G401.6 (cell line): Measurements from ENCODE around the gene LRRFIP1.

Source experiments
- FAIRE-seq: peaks from 2 replicates; lab custom pipeline; 2012; peaks lifted over from hg19 to GRCh38; lab: Jason Lieb, UNC

LRRFIP1 gene

DNA sequence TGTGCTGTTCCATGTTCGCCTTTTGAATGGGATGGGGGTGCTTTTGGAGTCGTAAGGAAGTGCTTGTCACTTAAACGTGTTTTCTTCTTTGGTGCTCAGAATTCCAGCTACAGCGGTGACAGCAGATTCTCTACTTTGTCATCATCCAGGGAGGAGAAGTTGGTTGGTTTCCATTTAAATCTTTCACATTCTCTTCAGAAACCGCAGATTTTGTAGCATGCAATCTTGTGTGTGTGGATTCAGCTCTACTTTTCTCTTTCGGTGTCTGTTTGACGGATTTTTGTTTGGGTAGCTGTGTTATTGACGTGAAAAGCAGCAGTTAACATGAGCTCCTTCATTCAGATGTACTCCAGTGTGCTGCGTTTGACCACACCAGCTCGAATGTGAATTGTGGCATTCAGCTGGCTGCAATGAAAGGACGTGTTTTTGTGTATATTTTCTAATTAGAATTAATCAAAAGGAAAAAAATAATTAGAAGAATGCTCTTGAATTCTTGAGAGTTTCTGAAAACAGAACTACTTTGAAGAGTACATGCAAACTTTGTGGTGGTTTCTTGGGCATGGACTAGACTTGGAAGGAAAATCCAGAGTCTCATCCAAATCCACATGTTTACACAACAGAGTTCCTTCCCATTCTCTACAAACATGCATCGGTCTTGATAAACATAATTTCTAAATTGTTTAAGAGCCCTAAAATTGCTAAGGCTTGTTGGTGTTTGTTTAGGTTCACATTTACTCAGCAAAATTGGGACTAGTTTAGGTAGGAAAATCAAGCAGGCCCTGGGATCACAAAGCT, 102.5 kb downstream of the LRRFIP1 start:
- no peak for FAIRE-seq

DNA sequence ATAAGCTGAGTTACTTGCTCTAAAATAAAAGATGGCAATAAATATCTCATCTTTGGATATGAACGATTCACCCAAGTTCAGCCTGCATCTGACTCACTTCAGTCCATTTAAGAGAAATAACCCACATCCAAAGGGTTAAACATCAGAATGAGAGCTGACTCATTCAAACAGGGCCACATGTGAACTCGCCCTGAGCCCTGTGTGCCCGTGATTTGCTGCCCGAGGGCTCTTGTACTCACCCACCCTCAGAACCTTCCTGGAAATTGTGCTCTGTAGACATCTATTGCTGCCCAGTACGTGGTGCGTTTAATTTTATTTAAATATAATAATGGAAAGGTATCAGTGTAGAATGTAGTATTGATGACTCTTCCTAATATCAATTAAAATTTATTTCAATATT, 104.3 kb downstream of the LRRFIP1 start:
- FAIRE-seq = no peak

DNA sequence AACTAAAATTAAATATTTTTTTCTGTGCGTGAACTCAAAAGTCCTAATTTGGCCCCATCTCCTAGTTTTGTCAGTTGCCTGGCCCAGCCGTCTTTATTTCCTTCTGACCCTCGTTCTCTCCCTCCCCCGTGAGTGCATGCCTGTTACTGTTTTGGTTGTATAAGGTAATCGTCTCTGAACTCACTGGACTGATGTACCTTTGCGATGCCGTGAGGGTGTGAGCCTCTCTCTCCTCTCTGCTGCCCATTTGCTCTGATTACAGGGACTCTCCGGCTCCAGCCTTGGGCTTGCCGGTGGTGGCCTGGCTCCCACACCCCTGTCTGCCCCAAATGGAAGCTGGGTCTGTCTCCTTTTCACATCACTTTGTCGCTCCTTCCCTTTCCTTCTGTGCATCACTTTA, 104.7 kb downstream of the LRRFIP1 start:
- FAIRE-seq = no peak

DNA sequence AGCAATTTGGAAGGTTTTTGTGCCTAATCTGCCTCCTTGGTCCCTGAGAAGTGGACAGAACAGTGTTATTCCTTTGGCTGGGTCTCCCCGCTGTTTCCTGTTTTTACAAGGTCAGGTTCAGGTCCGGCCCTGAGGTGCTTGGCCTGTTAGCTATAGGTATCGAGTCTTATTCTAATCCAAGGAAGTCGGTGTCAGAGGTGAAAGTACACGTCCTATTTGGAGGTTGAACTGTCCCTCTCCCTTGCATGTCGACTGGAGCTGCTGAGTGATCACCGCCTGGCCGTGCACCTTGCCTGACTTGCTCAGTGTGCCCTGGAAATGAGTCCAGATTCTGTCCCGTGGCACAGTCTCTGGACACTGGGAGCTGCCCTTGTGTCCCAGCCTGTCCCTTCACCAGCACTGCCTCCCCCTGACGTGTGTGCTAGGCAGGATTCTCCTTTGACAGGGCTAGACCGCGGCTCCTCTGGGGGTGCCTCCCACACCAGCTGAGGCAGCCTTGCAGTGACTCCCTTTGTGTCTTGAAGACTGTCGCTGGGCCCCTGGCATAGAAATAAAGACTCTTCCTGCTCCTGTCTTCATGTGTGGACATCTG, 105.5 kb downstream of the LRRFIP1 start:
- FAIRE-seq = no peak

DNA sequence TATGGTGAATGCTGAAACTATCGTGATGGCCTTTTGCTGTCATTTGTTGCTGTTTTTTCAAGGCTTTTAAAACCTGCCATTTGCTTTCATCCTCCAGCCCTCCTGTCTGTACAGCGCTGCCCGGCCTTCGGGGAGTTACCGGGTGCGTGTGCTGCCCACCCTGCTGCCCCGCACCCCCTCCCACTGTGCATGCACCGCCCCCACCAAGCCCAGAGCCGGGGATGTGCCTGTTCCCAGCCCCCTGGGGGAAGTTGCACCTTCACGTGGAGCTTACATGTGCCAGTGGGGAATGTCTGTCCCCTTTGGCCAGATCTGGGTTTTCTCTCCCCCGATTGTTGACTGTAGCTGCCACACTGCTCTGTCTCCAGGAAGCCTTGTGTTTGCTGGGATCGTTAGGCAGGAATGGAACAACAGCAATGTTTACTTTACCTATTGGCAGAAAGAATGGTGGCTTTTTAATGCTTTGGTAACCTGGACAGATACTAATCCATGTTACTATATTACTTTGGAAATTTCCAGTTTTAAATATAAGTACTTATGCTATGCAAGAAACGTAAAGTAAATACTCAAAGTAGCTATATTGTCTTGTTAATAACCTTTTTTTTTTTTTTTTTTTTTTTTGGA, 106.4 kb downstream of the LRRFIP1 start:
- no peak for FAIRE-seq

DNA sequence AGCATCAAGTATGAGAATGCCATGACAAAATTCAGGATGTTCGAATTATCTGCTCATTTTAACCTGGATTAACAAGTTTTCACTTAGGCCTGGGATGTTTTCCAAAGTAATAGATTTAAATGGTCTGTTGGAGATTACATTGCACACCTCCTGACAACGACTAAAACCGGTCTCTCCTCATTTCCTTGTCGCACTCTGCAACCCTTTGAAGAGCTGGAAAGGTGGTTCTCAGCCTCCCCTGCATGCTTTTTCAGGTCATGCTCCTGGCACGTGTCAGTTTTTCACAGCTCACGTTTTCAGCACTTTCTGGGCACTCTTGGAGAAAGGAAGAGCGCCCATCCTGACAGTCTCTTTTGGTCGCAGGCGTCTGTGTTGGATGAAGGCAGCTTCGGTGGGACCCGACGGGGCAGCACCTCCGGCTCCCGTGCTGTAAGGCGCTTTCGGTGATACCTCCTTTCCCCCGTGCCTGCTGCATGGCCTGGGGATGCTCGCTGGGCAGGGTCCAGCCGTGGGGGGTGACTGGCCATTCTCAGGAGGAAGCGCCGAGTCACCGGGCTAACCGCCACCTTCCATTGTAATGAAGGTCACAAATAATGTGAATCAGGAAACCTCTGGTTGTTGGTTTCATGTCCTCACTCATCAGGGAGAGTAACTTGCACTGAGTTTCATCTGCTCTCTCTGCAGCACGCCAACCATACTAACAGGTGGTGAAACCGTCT, 107.7 kb downstream of the LRRFIP1 start:
- no peak for FAIRE-seq

DNA sequence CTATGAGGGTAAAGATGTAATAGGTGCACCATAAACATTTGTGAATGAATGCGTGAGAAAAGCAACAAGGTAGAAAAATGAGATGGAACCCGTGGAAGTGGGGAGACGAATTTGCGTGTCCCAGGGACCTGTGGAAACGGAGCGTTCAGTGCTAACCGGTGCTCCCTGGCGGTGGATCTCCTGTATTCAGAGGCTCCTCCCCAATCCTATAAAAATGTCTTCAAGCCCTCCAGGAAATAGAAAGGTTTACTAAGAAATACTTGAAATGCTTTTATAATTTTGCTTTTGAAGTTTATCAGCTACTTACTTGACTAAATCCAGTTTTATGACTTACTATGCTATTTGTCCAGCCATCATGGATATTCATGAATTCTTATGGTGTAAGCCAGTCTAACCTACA, 108.4 kb downstream of the LRRFIP1 start:
- FAIRE-seq = no peak

DNA sequence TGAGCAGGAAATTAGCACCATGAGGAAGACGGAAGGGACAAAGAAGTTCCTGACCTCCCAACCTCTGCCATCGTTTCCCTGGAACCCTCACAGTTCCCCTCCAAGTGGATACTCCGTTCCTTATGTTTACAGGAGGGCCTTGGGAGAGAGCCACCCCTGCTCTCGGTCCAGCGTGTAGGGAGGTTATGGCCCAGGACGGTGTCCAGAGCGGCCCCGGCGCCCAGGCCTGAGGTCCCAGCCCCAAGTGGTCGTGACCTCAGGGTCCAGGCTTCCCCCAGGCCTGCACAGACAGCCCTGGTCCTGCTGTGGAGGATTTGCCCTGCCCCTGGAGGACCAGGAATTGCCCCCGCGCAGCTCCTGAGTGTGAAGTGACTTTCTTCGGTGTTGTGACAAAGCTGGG, 109.4 kb downstream of the LRRFIP1 start:
- FAIRE-seq = no peak

DNA sequence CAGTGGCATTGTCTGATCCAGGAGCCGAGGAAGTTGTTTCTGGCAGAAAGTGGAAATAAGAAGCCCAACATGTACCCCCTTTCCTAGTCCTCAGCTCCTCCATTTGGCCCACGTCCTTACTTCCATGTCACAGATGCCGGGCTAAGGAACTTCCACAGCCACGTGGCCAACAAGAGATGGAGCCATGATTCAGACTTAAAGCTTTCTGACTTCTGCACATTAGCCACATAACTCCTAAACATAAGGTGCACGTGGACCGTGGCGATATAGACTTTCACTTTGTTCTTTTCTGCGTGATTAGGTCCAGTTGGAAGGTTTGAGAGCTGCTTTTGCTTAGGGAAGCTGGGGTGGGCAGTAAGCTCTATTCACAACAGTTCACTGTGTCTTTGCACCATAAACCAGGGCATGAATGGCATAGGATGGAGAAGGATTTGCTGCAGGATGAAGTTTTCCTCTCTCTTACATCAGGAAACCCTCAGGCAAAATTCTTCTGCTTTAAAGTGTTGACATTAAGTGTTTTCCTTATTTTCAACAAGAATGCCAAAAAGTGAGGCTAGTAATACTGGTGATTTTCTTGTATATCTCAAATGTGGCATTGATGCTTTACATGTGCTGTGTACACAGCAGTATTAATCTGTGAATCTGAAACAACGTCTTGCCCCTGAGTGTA, 109.9 kb downstream of the LRRFIP1 start:
- no peak for FAIRE-seq

DNA sequence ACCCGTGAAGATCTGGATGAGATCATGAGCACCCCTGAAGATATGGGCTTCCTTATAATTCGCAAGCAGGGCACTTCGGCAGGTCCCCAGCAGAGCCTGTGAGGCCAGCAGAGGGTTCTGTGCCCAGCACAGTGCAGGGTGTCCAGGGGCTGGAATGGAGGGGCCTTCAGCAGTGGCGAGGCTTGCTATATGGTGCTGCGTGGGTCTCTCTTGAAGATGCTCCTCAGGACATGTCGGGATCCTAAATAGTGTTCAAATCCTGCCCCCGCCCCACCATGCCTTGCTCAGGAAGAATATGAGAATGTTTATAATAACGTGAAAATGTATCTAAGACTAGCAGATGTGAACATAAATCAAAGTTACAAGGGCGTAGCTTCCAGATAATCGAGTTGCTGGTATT, 110.9 kb downstream of the LRRFIP1 start:
- no peak for FAIRE-seq

DNA sequence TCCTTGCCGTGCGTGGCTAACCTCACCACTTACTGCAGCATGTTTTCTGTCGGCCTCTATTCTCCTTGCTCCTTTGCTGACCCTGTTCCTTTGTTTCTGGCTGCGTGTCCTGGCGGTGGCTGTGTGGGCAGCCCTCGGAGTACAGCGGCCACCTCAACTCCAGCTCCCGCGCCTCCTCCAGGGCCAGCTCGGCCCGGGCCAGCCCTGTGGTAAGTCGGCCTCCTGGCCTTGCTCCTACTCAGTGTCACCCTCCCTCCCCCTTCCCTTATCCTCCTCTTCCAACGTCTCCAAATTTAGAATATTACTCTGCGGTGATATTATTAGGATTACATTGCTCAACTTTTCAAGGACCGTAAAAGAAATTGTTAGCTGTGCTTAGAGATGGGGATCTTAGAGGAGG, 111.7 kb downstream of the LRRFIP1 start:
- FAIRE-seq = no peak

DNA sequence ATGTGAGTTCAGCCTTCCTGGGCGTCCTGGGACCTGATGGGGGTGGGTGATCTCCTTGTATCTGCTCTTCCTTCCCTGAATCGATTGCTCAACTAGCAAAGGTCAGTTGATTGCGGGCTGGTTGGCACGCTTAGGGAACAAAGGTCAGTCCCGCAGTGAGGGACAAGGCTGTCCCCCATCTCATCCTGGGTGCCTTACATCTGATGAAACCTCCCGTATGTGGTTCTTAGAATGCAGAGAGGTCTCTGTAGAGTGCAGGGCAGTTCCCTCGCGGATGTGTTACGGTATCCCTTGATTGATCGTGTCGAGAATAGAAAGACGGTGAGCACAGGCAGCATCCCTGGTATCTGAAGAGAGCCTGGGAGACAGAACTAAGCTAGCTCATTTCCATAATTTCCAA, 114.8 kb downstream of the LRRFIP1 start:
- FAIRE-seq = no peak

DNA sequence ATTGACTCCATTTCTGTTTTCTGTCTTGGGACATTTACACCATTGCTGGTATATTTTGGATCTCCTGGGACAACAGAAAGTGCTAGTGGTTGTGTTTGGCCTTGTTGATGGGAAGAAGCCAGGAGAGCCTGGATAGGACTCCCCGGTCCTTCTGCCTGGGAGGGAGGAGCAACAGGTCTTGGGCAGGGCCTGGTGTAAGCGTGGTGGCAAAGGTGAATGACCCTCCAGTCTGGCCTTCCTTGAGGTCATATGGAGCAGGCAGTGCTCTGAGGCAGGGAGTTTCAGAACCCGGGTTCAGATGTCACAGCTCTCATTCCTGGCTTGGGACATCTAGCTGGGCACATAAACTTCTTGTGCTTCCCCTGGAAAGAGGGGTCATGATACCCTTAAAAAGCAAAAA, 115.2 kb downstream of the LRRFIP1 start:
- FAIRE-seq = no peak

DNA sequence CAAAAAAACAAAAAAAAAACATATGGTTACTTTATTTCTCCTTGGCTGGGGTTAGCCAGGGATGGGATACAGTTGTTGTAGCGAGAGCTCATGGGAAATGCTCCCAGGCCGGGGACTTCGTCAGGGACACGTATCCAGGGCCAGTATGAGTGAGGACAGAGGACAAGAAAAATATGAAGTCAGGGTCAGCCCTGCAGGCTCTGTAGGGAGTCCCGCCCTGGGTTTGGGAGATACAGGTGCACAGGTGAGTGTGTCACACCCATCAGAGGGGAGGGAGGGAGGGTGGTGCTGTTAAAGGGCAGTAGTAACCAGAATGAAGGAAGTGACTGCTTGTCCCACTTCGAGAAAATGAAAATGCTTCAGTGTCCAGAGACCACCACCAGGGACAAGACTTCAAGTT, 115.6 kb downstream of the LRRFIP1 start:
- FAIRE-seq = no peak

DNA sequence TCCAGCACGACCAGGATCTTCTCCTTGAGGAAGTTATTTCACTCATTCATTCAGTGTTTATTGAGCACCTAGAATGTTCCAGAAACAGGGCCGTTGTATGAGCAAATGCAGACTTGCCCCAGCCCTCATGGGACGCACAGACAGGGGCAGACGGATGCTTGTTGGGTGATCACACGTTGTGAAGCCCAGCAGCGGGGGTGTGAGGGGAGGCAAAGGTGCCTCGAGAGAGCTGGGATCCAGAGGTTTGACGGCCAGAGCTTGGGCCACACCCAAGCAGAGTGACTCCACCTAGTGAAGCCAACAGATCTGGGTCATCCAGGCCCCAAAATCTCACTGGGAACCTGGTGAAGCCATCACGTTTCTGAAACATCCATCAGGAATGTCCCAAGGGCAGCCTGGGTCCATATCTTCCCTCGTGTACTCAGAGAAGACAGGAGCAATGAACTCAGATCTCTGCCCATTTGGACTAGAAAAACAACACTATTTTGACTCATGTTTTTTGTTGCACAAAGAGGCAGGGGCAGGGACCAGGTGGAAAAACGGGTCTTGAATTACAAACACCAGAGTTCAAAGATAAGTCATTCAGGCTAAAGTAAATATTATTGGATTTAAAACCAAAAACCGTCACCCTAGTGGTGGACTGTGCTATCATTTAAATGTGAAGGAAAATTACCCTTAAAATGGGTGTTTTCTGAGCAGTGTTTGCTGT, 116.3 kb downstream of the LRRFIP1 start:
- FAIRE-seq = no peak

DNA sequence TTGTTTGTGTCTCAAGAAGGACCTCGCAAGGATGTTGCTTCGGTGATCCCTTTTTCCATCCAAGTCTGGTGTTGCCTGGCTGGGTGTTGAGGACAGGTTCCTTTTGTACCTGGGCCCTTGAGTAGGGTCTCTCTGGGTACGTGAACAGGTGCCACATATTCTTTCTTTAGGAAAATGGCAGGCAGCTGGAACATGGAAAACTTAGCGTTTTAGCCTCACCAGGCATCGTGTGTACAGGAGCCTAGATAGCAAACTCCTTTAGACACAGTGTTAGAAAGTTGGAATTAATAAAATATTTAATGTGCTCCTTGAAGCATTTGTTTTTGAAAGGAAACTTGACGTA, 116.9 kb downstream of the LRRFIP1 start:
- no peak for FAIRE-seq

DNA sequence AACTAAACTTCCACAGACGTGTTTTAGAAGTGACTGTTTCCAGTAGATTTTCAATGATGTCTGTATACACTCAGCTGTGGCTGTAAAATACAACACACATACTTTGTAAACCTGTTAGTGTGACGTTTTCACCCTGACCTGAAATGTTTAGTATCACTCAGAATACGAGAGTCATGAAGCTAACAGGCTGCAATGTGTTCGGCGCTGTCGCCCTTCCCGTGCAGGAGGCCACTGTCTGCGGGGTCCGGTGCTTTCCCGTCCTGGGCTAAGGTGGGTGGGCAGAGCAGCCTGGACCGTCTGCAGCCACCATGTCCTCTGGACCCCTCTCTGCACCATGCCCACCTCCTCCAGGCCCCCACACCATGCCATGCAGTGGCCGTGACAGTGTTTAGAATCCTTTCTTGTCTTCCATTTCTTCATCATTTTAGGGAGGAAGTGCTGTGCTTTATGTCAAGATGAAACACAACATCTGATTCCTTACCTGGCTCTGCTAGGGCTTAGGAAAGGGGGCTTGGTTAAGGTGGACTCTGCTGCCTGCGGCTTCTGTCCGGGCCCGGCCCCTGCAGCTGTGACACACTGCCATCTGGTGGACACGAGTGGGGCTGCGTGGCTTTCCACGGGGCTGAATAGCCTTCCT, 117.3 kb downstream of the LRRFIP1 start:
- peak; percentile 23 for FAIRE-seq

DNA sequence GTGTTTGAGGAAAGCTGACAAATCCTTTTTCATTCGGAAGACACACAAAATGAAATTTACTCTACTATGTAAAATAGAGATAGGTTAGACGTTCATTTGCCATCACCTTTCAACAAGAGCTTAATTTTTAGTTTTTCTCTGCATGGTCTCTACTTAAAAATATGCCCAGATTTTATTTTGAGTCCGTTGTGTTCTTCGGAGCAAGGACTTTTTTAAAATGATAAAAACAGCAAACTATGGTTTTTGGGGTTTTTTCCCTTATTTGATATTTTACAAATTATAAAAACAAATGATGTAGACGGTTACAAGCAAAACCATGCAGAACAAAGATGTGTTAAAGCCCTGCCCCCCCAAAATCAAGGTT, 117.8 kb downstream of the LRRFIP1 start:
- FAIRE-seq = no peak

DNA sequence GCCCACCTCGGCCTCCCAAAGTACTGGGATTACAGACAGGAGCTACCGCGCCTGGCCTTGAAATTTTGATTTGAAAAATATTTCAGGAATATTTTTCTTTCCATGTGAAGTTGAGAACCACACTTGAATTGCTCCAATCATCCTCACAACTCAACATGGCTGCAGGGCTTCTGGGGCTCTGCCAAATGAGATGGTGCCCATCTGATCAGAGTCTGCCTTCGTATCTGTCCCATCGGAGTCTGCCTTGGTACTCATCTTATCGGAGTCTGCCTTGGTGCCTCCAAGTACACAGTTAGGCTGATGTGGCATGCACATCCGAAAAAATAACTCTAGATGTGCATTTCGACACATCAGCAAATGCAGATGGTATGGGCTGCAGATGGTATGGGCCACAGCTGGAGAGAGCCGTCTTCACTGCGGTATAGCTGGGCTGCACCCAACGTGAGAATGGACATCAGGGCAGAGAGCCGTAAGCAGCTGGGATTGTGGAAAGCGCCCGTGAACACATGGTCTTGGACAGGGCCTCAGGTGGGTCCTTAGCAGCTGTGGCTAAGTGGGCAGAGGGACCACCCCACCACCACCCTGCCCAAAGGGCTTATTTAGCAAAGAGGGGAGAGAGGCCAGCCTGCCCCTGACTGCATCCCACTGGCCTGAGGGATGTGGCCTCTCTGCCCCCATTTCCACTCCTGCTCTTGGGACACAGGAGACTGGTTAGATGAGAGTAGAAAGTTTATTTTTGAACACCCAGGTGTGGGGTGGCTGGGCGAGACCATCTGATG, 119.1 kb downstream of the LRRFIP1 start:
- FAIRE-seq = no peak

DNA sequence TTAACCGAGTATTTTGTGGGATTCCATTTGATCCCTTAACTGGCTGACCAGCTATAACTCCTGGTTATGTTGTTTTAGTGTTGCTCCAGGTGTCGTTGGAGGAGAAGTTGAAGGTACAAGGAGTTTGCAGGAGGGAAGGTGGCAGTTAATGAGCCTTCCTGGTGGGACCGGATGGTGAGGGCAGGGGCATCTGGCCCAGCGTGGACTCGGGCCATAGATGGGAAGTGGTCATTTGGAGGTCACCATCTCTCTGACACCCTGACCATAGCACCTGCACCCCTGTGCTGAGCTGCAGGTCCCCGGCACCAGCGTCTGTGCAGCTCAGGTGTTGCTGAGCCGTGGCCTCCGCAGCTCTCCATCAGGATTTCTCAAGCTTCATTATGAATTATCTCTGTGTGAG, 119.8 kb downstream of the LRRFIP1 start:
- FAIRE-seq = no peak

DNA sequence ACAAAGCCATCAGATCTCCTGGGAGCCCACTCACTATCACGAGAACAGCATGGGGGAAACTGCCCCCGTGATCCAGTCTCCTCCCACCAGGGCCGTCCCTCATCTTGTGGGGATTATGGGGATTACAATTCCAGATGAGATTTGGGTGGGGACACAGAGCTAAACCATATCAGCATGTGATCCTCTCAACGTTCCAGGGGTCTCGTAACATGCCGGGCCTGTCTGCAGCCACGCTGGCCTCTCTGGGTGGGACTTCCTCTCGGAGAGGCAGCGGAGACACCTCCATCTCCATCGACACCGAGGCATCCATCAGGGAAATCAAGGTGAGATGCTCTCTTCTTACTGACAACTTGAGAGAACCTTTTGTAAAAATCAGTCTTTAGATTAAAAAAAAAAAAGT, 121.6 kb downstream of the LRRFIP1 start:
- no peak for FAIRE-seq
